KMS-11 (cell line): Measurements from ENCODE around the gene CCDC122.

Experiments used
- H2AFZ ChIP-seq: fragments of 200-600 bp; sonication (generic); 2 replicates; pipeline ENCODE4 v1.6.1; 2016; ENCODE audit warnings: antibody characterized with exemption, mixed run types, low read depth
- H3K27ac ChIP-seq: fragments of 200-600 bp; sonication (generic); 2 replicates; pipeline ENCODE4 v1.6.1; 2016; ENCODE audit warnings: mild to moderate bottlenecking, mixed run types
- H3K27me3 ChIP-seq: fragments of 200-600 bp; sonication (generic); 2 replicates; pipeline ENCODE4 v1.6.1; 2017; ENCODE audit warnings: mild to moderate bottlenecking, low read depth, mixed run types, moderate library complexity; ENCODE audit not compliant: insufficient read depth
- H3K36me3 ChIP-seq: fragments of 200-600 bp; sonication (generic); 2 replicates; pipeline ENCODE4 v1.6.1; 2017; ENCODE audit warnings: mild to moderate bottlenecking, mixed run types; ENCODE audit not compliant: insufficient read depth
- H3K4me1 ChIP-seq: fragments of 200-600 bp; sonication (generic); 2 replicates; pipeline ENCODE4 v1.6.1; 2016; ENCODE audit warnings: mild to moderate bottlenecking, low read depth, mixed run types; ENCODE audit not compliant: poor library complexity, severe bottlenecking
- H3K4me2 ChIP-seq: fragments of 200-600 bp; sonication (generic); 2 replicates; pipeline ENCODE4 v1.7.0; 2016; ENCODE audit warnings: mild to moderate bottlenecking, mixed run types
- H3K4me3 ChIP-seq: fragments of 200-600 bp; sonication (generic); IDR thresholded peaks from 2 replicates; pipeline ENCODE4 v1.6.1; 2017; ENCODE audit warnings: low read depth, low read length, mixed read lengths; ENCODE audit not compliant: insufficient read depth
- H3K79me2 ChIP-seq: fragments of 200-600 bp; sonication (generic); 2 replicates; pipeline ENCODE4 v1.6.1; 2016; ENCODE audit warnings: low read depth, mixed run types; ENCODE audit not compliant: insufficient read depth
- H3K9ac ChIP-seq: fragments of 200-600 bp; sonication (generic); 2 replicates; pipeline ENCODE4 v1.6.1; 2016; ENCODE audit warnings: mild to moderate bottlenecking, mixed run types
- H4K20me1 ChIP-seq: fragments of 200-600 bp; sonication (generic); 2 replicates; pipeline ENCODE4 v1.6.1; 2016; ENCODE audit warnings: mild to moderate bottlenecking, mixed run types; ENCODE audit not compliant: insufficient read depth
- CTCF ChIP-seq: fragments of 200-600 bp; sonication (generic); conservative IDR thresholded peaks from 2 replicates; pipeline ENCODE4 v1.6.1; 2017; ENCODE audit warnings: low read depth, mild to moderate bottlenecking, antibody characterized with exemption, low read length, moderate library complexity, mixed read lengths

The CCDC122 gene

GRCh38 chr13:43880214-43880855, 795 bp upstream of the CCDC122 start:
- Histone ChIP-seq H3K4me3 (no peak overlapping the region), H4K20me1 (no peaks in the 10 kb centered on the region), H3K9ac (peak overlapping the region; percentile 92; the same call in 1 of the 2 replicates), H3K27me3 (no peaks in the 10 kb centered on the region), H3K4me2 (peak overlapping the region; percentile 87), H3K36me3 (no peaks in the 10 kb centered on the region), H3K4me1 (peaks cover 25% of the 10 kb centered on the region), H2AFZ (peak overlapping the region; percentile 66; the same call in 1 of the 2 replicates), H3K27ac (peak overlapping the region; percentile 77), H3K79me2 (no peaks in the 10 kb centered on the region)
- TF ChIP-seq CTCF = no peak

- Histone ChIP-seq H3K27me3 (no peaks in the 10 kb centered on the region), H3K79me2 (no peaks in the 10 kb centered on the region), H3K9ac (peak within 1 kb of the TSS; percentile 92), H3K27ac (peak within 1 kb of the TSS; percentile 77), H4K20me1 (no peaks in the 10 kb centered on the region), H3K4me3 (no peak within 1 kb of the TSS), H2AFZ (peak within 1 kb of the TSS; percentile 66), H3K36me3 (no peaks in the 10 kb centered on the region), H3K4me1 (peaks cover 30% of the 10 kb centered on the region), H3K4me2 (peak within 1 kb of the TSS; percentile 87)
- no peak for TF ChIP-seq CTCF
Measured at GRCh38 chr13:43879755-43880181, 228 bp upstream of the CCDC122 start, which contains the start of gene LACC1. Gene LACC1, plus strand, starts transcription at chr13:43879904. Its CDS starts 1,082 bp downstream, at chr13:43880986.

- H3K4me2 ChIP-seq = peak overlapping the region; percentile 71; the same call in 1 of the 2 replicates
Measured at GRCh38 chr13:43877766-43878165, 1.8 kb downstream of the CCDC122 start.

GRCh38 chr13:43877326-43877725, 2.2 kb downstream of the CCDC122 start:
- no peak overlapping the region for H3K4me2 ChIP-seq
- no peak for TF ChIP-seq CTCF
- H3K4me1 ChIP-seq = peaks cover 36% of the 10 kb centered on the region

More at GRCh38 chr13:43877766-43878165, 1.8 kb downstream of the CCDC122 start:
- no peak overlapping the region for H3K27ac ChIP-seq
- H3K9ac ChIP-seq = no peak overlapping the region
- H3K4me3 ChIP-seq = no peak overlapping the region
- no peak for TF ChIP-seq CTCF
- no peak overlapping the region for H2AFZ ChIP-seq
- H4K20me1 ChIP-seq = no peaks in the 10 kb centered on the region
- no peaks in the 10 kb centered on the region for H3K27me3 ChIP-seq
- no peaks in the 10 kb centered on the region for H3K36me3 ChIP-seq
- peaks cover 36% of the 10 kb centered on the region for H3K4me1 ChIP-seq
- H3K79me2 ChIP-seq = no peaks in the 10 kb centered on the region

More at GRCh38 chr13:43877326-43877725, 2.2 kb downstream of the CCDC122 start:
- H3K9ac ChIP-seq = no peak overlapping the region
- no peaks in the 10 kb centered on the region for H4K20me1 ChIP-seq
- no peaks in the 10 kb centered on the region for H3K27me3 ChIP-seq
- H3K79me2 ChIP-seq = no peaks in the 10 kb centered on the region
- no peak overlapping the region for H3K4me3 ChIP-seq
- no peaks in the 10 kb centered on the region for H3K36me3 ChIP-seq
- H2AFZ ChIP-seq = no peak overlapping the region
- H3K27ac ChIP-seq = no peak overlapping the region
